Mesenchymal stem cell (in vitro differentiated cells and primary cell): ENCODE measurements around the gene NLGN4X.

Source experiments
- DNase-seq: peaks from one replicate; pipeline ENCODE4 v3.0.0-alpha.2; 2013
- H2AFZ ChIP-seq: one replicate; pipeline ENCODE4 v1.6.1; 2013; ENCODE audit warnings: low read depth, mild to moderate bottlenecking, control low read depth, inconsistent platforms, low read length, moderate library complexity
- H2AK5ac ChIP-seq: 2 replicates; pipeline ENCODE4 v1.6.1; 2013; ENCODE audit warnings: low read length, moderate library complexity, mild to moderate bottlenecking, inconsistent platforms; ENCODE audit not compliant: severe bottlenecking
- H2BK120ac ChIP-seq: one replicate; pipeline ENCODE4 v1.6.1; 2013; ENCODE audit warnings: low read depth, mild to moderate bottlenecking, inconsistent platforms, low read length, moderate library complexity
- H2BK12ac ChIP-seq, 2 experiments: one replicate each; pipeline ENCODE4 v1.6.1; 2013; ENCODE audit warnings: inconsistent platforms in 2 of 2, low read length in 2 of 2, mild to moderate bottlenecking in 2 of 2, moderate library complexity in 2 of 2, control low read depth in 1 of 2
- H2BK15ac ChIP-seq: one replicate; pipeline ENCODE4 v1.6.1; 2013; ENCODE audit warnings: mild to moderate bottlenecking, low read depth, inconsistent platforms; ENCODE audit not compliant: poor library complexity, severe bottlenecking
- H2BK5ac ChIP-seq: 2 replicates; pipeline ENCODE4 v1.6.1; 2013; ENCODE audit warnings: low read depth, mild to moderate bottlenecking, low read length, control low read depth, inconsistent platforms; ENCODE audit not compliant: poor library complexity, severe bottlenecking
- H3K14ac ChIP-seq, 2 experiments: one replicate each; pipeline ENCODE4 v1.6.1; 2013; ENCODE audit warnings: inconsistent platforms in 2 of 2, low read length in 2 of 2, control low read depth in 1 of 2, mild to moderate bottlenecking in 1 of 2, moderate library complexity in 1 of 2
- H3K18ac ChIP-seq, 2 experiments: one replicate each; pipeline ENCODE4 v1.6.1; 2013; ENCODE audit warnings: inconsistent platforms in 2 of 2, low read length in 2 of 2, control low read depth in 1 of 2, low read depth in 1 of 2, mild to moderate bottlenecking in 1 of 2
- H3K23ac ChIP-seq, 2 experiments: one replicate each; pipeline ENCODE4 v1.6.1; 2013; ENCODE audit warnings: inconsistent platforms in 2 of 2, low read length in 2 of 2, mild to moderate bottlenecking in 2 of 2, moderate library complexity in 2 of 2, control low read depth in 1 of 2
- H3K27ac ChIP-seq: 2 replicates; pipeline ENCODE4 v1.5.1; 2013; ENCODE audit warnings: mild to moderate bottlenecking, moderate library complexity, low read length, control low read depth, inconsistent platforms; ENCODE audit not compliant: poor library complexity, severe bottlenecking
- H3K27me3 ChIP-seq, 2 experiments: 2 replicates each; pipeline versions ENCODE4 v1.6.1 to v1.7.0; 2013; ENCODE audit warnings: low read length in 2 of 2, mild to moderate bottlenecking in 2 of 2, moderate library complexity in 2 of 2, control low read depth in 1 of 2, inconsistent platforms in 1 of 2; ENCODE audit not compliant: control insufficient read depth in 1 of 2, insufficient read depth in 1 of 2
- H3K36me3 ChIP-seq, 2 experiments: 2 replicates each; pipeline versions ENCODE4 v1.6.1 to v1.7.0; 2013; ENCODE audit warnings: low read length in 2 of 2, control low read depth in 1 of 2, inconsistent platforms in 1 of 2, low read depth in 1 of 2, mild to moderate bottlenecking in 1 of 2; ENCODE audit not compliant: insufficient read depth in 2 of 2, control insufficient read depth in 1 of 2
- H3K4ac ChIP-seq, 2 experiments: one replicate each; pipeline ENCODE4 v1.6.1; 2013; ENCODE audit warnings: inconsistent platforms in 2 of 2, low read length in 2 of 2, mild to moderate bottlenecking in 2 of 2, moderate library complexity in 2 of 2, control low read depth in 1 of 2, low read depth in 1 of 2
- H3K4me1 ChIP-seq: 2 replicates; pipeline ENCODE4 v1.6.1; 2013; ENCODE audit warnings: low read depth, low read length, control low read depth; ENCODE audit not compliant: control insufficient read depth, insufficient read depth
- H3K4me2 ChIP-seq: 2 replicates; pipeline ENCODE4 v1.6.1; 2013; ENCODE audit warnings: low read length, mild to moderate bottlenecking, inconsistent platforms; ENCODE audit not compliant: poor library complexity, severe bottlenecking
- H3K4me3 ChIP-seq, 2 experiments: 2 replicates each; pipeline versions ENCODE4 v1.5.1 to v1.7.0; 2013; ENCODE audit warnings: low read length in 2 of 2, mild to moderate bottlenecking in 2 of 2, control low read depth in 1 of 2, low read depth in 1 of 2; ENCODE audit not compliant: insufficient read depth in 1 of 2
- H3K79me1 ChIP-seq: replicated peaks from 2 replicates; pipeline ENCODE4 v1.6.1; 2013; ENCODE audit warnings: mild to moderate bottlenecking, control low read depth, low read length, inconsistent platforms; ENCODE audit not compliant: poor library complexity, severe bottlenecking
- H3K9ac ChIP-seq: 2 replicates; pipeline ENCODE4 v1.7.0; 2013; ENCODE audit warnings: mild to moderate bottlenecking, low read length, moderate library complexity
- H3K9me3 ChIP-seq: 2 replicates; pipeline ENCODE4 v1.7.0; 2013; ENCODE audit warnings: mild to moderate bottlenecking, low read length; ENCODE audit not compliant: control insufficient read depth
- H4K8ac ChIP-seq: one replicate; pipeline ENCODE4 v1.6.1; 2013; ENCODE audit warnings: inconsistent platforms, mild to moderate bottlenecking, low read length, moderate library complexity
- H4K91ac ChIP-seq: one replicate; pipeline ENCODE4 v1.6.1; 2013; ENCODE audit warnings: mild to moderate bottlenecking, low read length, inconsistent platforms
- WGBS: methylation state at CpG from one replicate; pipeline ENCODE4 v1.1.7; 2013; ENCODE audit warnings: mixed read lengths; 5-methylcytosine and 5-hydroxymethylcytosine counted together

The NLGN4X gene

DNA sequence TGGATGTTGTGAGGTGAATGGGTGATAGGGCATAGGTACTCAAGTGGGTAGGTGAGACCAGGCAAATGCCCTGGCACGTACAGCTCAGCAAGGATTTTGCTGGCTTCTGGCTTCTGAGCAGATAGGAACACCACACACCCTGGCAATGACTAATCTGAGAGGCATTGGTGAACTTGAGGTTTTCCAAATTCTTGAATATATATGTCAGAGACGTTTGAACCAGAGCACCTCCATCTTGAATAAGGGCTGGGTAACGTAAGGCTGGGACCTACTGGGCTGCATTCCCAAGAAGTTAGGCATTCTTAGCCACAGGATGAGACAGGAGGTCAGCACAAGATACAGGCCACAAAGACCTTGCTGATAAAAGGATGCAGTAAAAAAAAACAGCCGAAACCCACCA, 204.5 kb downstream of the NLGN4X start:
- peak; percentile 1 for DNase-seq
- Histone ChIP-seq H4K8ac (no peak overlapping the region), H3K79me1 (no peaks in the 10 kb centered on the region), H2AK5ac (no peak overlapping the region), H2AFZ (no peak overlapping the region), H3K9ac (no peak overlapping the region), H3K4me1 (no peaks in the 10 kb centered on the region), H3K27me3 (no peaks in the 10 kb centered on the region), H3K4me2 (no peak overlapping the region), H2BK5ac (no peak overlapping the region), H3K4ac (no peak overlapping the region), H2BK12ac (no peak overlapping the region), H3K9me3 (peaks cover 2% of the 10 kb centered on the region), H3K4me3 (no peak overlapping the region), H4K91ac (no peak overlapping the region), H3K36me3 (no peaks in the 10 kb centered on the region), H3K14ac (no peak overlapping the region), H3K23ac (no peak overlapping the region), H2BK15ac (no peak overlapping the region), H3K18ac (no peak overlapping the region), H2BK120ac (no peak overlapping the region), H3K27ac (no peak overlapping the region)
- 34% methylated on average over 4 of the region's 4 CpGs for WGBS

GRCh38 chrX:6021316-6022091, 207.2 kb downstream of the NLGN4X start:
- Histone ChIP-seq H3K27ac (no peak overlapping the region), H4K91ac (no peak overlapping the region), H2BK12ac (no peak overlapping the region), H3K4me2 (no peak overlapping the region), H3K36me3 (no peaks in the 10 kb centered on the region), H2BK15ac (no peak overlapping the region), H3K4me3 (no peak overlapping the region), H3K4me1 (no peaks in the 10 kb centered on the region), H2BK120ac (no peak overlapping the region), H3K18ac (no peak overlapping the region), H3K4ac (no peak overlapping the region), H2AFZ (no peak overlapping the region), H2AK5ac (no peak overlapping the region), H3K23ac (no peak overlapping the region), H3K9me3 (no peaks in the 10 kb centered on the region), H4K8ac (no peak overlapping the region), H3K9ac (no peak overlapping the region), H3K79me1 (no peaks in the 10 kb centered on the region), H3K14ac (no peak overlapping the region), H2BK5ac (no peak overlapping the region), H3K27me3 (no peaks in the 10 kb centered on the region)
- DNase-seq = peak; percentile 24
- WGBS = 12% methylated on average over 3 of the region's 4 CpGs

GRCh38 chrX:6019076-6019475, 209.6 kb downstream of the NLGN4X start:
- WGBS = 84% methylated on average over 2 of the region's 4 CpGs

GRCh38 chrX:6015423-6015822, 213.2 kb downstream of the NLGN4X start:
- H3K23ac ChIP-seq = no peak overlapping the region
- no peak overlapping the region for H3K27ac ChIP-seq
- H3K9me3 ChIP-seq = no peaks in the 10 kb centered on the region
- no peaks in the 10 kb centered on the region for H3K4me1 ChIP-seq
- no peak overlapping the region for H2BK12ac ChIP-seq
- H2AK5ac ChIP-seq = no peak overlapping the region
- H3K4me2 ChIP-seq = no peak overlapping the region
- H3K4me3 ChIP-seq = no peak overlapping the region
- no peaks in the 10 kb centered on the region for H3K79me1 ChIP-seq
- 64% methylated on average over 3 of the region's 5 CpGs for WGBS
- DNase-seq = no peak
- no peaks in the 10 kb centered on the region for H3K27me3 ChIP-seq
- no peak overlapping the region for H2AFZ ChIP-seq
- no peak overlapping the region for H3K4ac ChIP-seq
- H3K36me3 ChIP-seq = no peaks in the 10 kb centered on the region
- H4K91ac ChIP-seq = no peak overlapping the region
- H2BK120ac ChIP-seq = no peak overlapping the region
- no peak overlapping the region for H3K14ac ChIP-seq
- no peak overlapping the region for H2BK5ac ChIP-seq
- no peak overlapping the region for H3K9ac ChIP-seq
- H3K18ac ChIP-seq = no peak overlapping the region
- no peak overlapping the region for H4K8ac ChIP-seq
- no peak overlapping the region for H2BK15ac ChIP-seq

More at GRCh38 chrX:6019076-6019475, 209.6 kb downstream of the NLGN4X start:
- H3K23ac ChIP-seq = no peak overlapping the region
- no peak overlapping the region for H4K91ac ChIP-seq
- no peak for DNase-seq
- no peak overlapping the region for H2BK5ac ChIP-seq
- no peak overlapping the region for H4K8ac ChIP-seq
- no peak overlapping the region for H2AK5ac ChIP-seq
- no peak overlapping the region for H3K18ac ChIP-seq
- no peaks in the 10 kb centered on the region for H3K79me1 ChIP-seq
- no peak overlapping the region for H3K14ac ChIP-seq
- no peak overlapping the region for H3K9ac ChIP-seq
- H3K27ac ChIP-seq = no peak overlapping the region
- no peak overlapping the region for H3K4me2 ChIP-seq
- no peak overlapping the region for H2BK12ac ChIP-seq
- no peaks in the 10 kb centered on the region for H3K9me3 ChIP-seq
- H2BK120ac ChIP-seq = no peak overlapping the region
- no peaks in the 10 kb centered on the region for H3K4me1 ChIP-seq
- no peak overlapping the region for H3K4me3 ChIP-seq
- H2AFZ ChIP-seq = no peak overlapping the region
- no peaks in the 10 kb centered on the region for H3K36me3 ChIP-seq
- no peak overlapping the region for H2BK15ac ChIP-seq
- H3K27me3 ChIP-seq = no peaks in the 10 kb centered on the region
- no peak overlapping the region for H3K4ac ChIP-seq
